Measurements from ENCODE around the gene GPR37L1. TPM values are rescaled to one million over a fixed set of nuclear protein-coding genes. Genes with fewer than 3 reads are reported as not detected.
A peak's percentile ranks its signal among the peaks of the same experiment; 100 is the strongest.

The GPR37L1 gene
- total and polyA plus RNA-seq, 2 of the 8 experiments (the other 6 are each of a cell fraction or from before 2014, with no cell fraction given), result 0.13 to 0.23 TPM

GRCh38 chr1:202154766-202155477 lies 32.2 kb downstream of the GPR37L1 start (continued):
- no peak for TF ChIP-seq TBP (IDR thresholded peaks at IDR 0.05; ENCODE audit: low read depth, low read length)
- TF ChIP-seq SIX5 (IDR thresholded peaks at IDR 0.05; ENCODE audit: low read depth, low read length), result no peak
- no peak for TF ChIP-seq MAFK (IDR thresholded peaks at IDR 0.05; ENCODE audit: low read depth, low read length)
- TF ChIP-seq CBX8 (IDR thresholded peaks at IDR 0.05; ENCODE audit: borderline replicate concordance, low read depth, low read length), result no peak
- 0 out of 4 replicates have a peak, but pooled peaks of 1 of the 2 experiments have one; percentile 48 for TF ChIP-seq HDAC2 (IDR thresholded peaks at IDR 0.05; ENCODE audit: borderline replicate concordance in 1 of 2, low read depth in 2 of 2, low read length in 2 of 2)
- no peak for TF ChIP-seq RBBP5 (IDR thresholded peaks at IDR 0.05; ENCODE audit: borderline replicate concordance, low read depth, low read length)
- no peak for TF ChIP-seq KDM5A (IDR thresholded peaks at IDR 0.05; ENCODE audit: low read length)
- no peak for TF ChIP-seq CTBP2 (IDR thresholded peaks at IDR 0.05; ENCODE audit: borderline replicate concordance, insufficient read depth, insufficient read length, low read length)
- TF ChIP-seq TCF12 (IDR thresholded peaks at IDR 0.05; ENCODE audit: low read depth, low read length), result no peak
- no peak for TF ChIP-seq KDM4A (IDR thresholded peaks at IDR 0.05; ENCODE audit: low read depth, low read length, severe bottlenecking)
- no peak for TF ChIP-seq PHF8 (conservative IDR thresholded peaks at IDR 0.05; ENCODE audit: low read depth, low read length)
- no peak for TF ChIP-seq HDAC6 (IDR thresholded peaks at IDR 0.05; ENCODE audit: low read depth, low read length)
- TF ChIP-seq ATF3 (IDR thresholded peaks at IDR 0.05; ENCODE audit: insufficient read depth, low read depth, low read length), result no peak
- TF ChIP-seq SIRT6 (IDR thresholded peaks at IDR 0.05; ENCODE audit: low read length), result no peak
- TF ChIP-seq TAF7 (optimal IDR thresholded peaks at IDR 0.05; ENCODE audit: borderline replicate concordance, low read depth, low read length), result no peak
- TF ChIP-seq BRCA1 (IDR thresholded peaks at IDR 0.05; ENCODE audit: low read depth, low read length), result no peak
- no peak for TF ChIP-seq E2F6 (IDR thresholded peaks at IDR 0.05)
- TF ChIP-seq CHD2 (IDR thresholded peaks at IDR 0.05; ENCODE audit: low read length), result no peak
- TF ChIP-seq ATF2 (IDR thresholded peaks at IDR 0.05; ENCODE audit: low read length), result no peak
- no peak for TF ChIP-seq GABPA (IDR thresholded peaks at IDR 0.05; ENCODE audit: borderline replicate concordance, insufficient read depth, low read length)
